ENCODE results near the gene SLC9A1. TPM values are rescaled to one million over a fixed set of nuclear protein-coding genes. Genes with fewer than 3 reads are reported as not detected.

Gene SLC9A1
- total and polyA plus RNA-seq, 12 donors, result 3.1 to 49.0 (median 28.4) TPM

GRCh38 chr1:27086628-27087027 lies 68.3 kb downstream of the SLC9A1 start:
- 83 to 92% (median 88%) methylated on average over 3 of the region's 3 CpGs for WGBS, 4 donors
- TF ChIP-seq POLR2A (IDR thresholded peaks at IDR 0.05), result no peak
- TF ChIP-seq, protein P1, sequence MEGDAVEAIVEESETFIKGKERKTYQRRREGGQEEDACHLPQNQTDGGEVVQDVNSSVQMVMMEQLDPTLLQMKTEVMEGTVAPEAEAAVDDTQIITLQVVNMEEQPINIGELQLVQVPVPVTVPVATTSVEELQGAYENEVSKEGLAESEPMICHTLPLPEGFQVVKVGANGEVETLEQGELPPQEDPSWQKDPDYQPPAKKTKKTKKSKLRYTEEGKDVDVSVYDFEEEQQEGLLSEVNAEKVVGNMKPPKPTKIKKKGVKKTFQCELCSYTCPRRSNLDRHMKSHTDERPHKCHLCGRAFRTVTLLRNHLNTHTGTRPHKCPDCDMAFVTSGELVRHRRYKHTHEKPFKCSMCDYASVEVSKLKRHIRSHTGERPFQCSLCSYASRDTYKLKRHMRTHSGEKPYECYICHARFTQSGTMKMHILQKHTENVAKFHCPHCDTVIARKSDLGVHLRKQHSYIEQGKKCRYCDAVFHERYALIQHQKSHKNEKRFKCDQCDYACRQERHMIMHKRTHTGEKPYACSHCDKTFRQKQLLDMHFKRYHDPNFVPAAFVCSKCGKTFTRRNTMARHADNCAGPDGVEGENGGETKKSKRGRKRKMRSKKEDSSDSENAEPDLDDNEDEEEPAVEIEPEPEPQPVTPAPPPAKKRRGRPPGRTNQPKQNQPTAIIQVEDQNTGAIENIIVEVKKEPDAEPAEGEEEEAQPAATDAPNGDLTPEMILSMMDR (IDR thresholded peaks at IDR 0.05), result no peak
- Histone ChIP-seq H3K4me3 (no peak overlapping the region), H3K36me3 (replicated peaks in 1 of 2) (no peaks in the 10 kb centered on the region), H3K4me1 (replicated peaks in 1 of 2) (no peaks in the 10 kb centered on the region), H3K27ac (no peak overlapping the region), H3K27me3 (no peaks in the 10 kb centered on the region), H3K9me3 (replicated peaks in 1 of 3) (no peaks in the 10 kb centered on the region)
- no peak for DNase-seq
- intact Hi-C loops (cut with DNase I), result no loop called here

DNA sequence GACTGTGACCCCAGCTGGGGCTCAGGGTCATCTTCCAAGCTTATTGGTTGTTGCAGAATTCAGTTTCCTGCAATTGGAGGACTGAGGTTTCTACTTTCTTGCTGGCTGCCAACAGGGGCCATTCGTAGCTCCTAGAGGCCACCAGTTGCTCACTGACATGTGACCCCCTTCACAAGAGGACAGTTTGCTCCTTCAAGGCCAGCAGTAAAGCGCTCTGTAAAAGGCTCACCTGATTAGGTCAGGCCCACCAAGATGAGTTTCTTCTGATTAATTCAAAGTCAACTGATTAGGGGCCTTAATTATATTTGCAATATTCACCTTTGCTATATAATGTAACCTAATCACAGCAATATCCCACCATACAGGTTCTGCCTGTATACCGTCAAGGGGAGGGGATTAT lies 68.9 kb downstream of the SLC9A1 start:
- TF ChIP-seq POLR2A (IDR thresholded peaks at IDR 0.05), result no peak
- TF ChIP-seq, protein P1 (IDR thresholded peaks at IDR 0.05), result no peak
- no peak overlapping the region for H3K27ac ChIP-seq
- H3K27me3 ChIP-seq, result no peaks in the 10 kb centered on the region
- no peaks in the 10 kb centered on the region for H3K36me3 ChIP-seq (replicated peaks in 1 of 2)
- intact Hi-C loops (cut with DNase I), result no loop called here
- no peak overlapping the region for H3K4me3 ChIP-seq
- 72 to 79% (median 77%) methylated on average over 3 of the region's 3 CpGs for WGBS, 4 donors
- no peaks in the 10 kb centered on the region for H3K9me3 ChIP-seq (replicated peaks in 1 of 3)
- DNase-seq, result no peak
- H3K4me1 ChIP-seq (replicated peaks in 1 of 2), result no peaks in the 10 kb centered on the region

DNA sequence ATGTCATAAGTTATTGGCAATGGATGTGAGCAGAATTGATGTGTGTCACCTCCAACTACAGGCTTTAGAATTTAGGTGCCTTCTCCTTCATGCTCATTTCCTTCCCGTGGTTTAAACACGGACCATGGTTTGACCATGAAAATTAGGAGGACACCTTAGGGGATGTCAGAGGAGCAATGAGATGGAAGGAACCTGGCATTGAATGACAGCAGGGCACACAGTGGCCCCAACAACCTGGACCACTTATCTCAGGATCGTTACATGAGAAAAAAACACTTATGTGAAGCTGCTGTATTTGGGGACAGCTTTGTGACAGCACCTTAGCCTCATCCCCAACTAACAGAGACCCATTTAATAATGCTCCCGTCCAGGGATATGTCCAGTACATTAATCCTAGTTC lies 70.8 kb downstream of the SLC9A1 start:
- Histone ChIP-seq H3K27ac (no peak overlapping the region), H3K4me3 (no peak overlapping the region), H3K4me1 (replicated peaks in 1 of 2) (no peaks in the 10 kb centered on the region), H3K27me3 (no peaks in the 10 kb centered on the region), H3K36me3 (replicated peaks in 1 of 2) (no peaks in the 10 kb centered on the region), H3K9me3 (replicated peaks in 1 of 3) (no peaks in the 10 kb centered on the region)
- WGBS, 4 donors, result 85 to 91% (median 88%) methylated on average over 4 of the region's 4 CpGs
- intact Hi-C loops (cut with DNase I), result no loop called here
- TF ChIP-seq POLR2A (IDR thresholded peaks at IDR 0.05), result no peak
- TF ChIP-seq, protein P1 (IDR thresholded peaks at IDR 0.05), result no peak
- no peak for DNase-seq

DNA sequence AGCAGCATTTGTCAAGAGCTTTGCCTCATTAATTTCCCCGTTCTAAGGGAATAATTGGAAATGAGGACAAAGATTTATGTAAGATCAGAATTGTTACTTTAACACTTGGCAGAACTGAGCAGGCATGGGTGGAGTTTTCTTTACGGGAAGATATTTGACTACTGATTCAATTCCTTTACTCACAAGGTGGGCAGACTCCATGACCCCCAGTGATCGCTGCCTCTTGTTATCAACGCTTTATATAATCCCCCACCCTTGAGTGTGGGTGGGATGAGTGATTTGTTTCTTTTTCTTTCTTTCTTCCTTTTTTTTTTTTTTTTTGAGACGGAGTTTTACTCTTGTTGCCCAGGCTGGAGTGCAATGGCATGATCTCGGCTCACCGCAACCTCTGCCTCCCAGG lies 77.0 kb downstream of the SLC9A1 start:
- no peaks in the 10 kb centered on the region for H3K9me3 ChIP-seq (replicated peaks in 1 of 3)
- intact Hi-C loops (cut with DNase I), result no loop called here
- WGBS, 4 donors, result 46 to 52% (median 52%) methylated on average over 5 to 7 of the region's 7 CpGs

More for the DNA sequence above, 77.0 kb downstream of the SLC9A1 start:
- no peaks in the 10 kb centered on the region for H3K36me3 ChIP-seq (replicated peaks in 1 of 2)
- no peaks in the 10 kb centered on the region for H3K27me3 ChIP-seq
- DNase-seq, result no peak
- no peak overlapping the region for H3K4me3 ChIP-seq
- no peak overlapping the region for H3K27ac ChIP-seq
- no peaks in the 10 kb centered on the region for H3K4me1 ChIP-seq (replicated peaks in 1 of 2)
- TF ChIP-seq POLR2A (IDR thresholded peaks at IDR 0.05), result no peak
- TF ChIP-seq, protein P1 (IDR thresholded peaks at IDR 0.05), result no peak

Measured in adrenal gland (tissue), 12 donors.